NCI-H2227 (cell line): ENCODE results near the gene PNLIPRP2.

Source experiments
- DNase-seq: peaks from one replicate; lab custom pipeline; 2025; ENCODE audit not compliant: unreplicated experiment; lab: John Stamatoyannopoulos, UW

PNLIPRP2 gene

GRCh38 chr10:116612107-116612769 lies 8.5 kb upstream of the PNLIPRP2 start:
- no peak for DNase-seq

- DNase-seq: no peak
These were observed 7.3 kb upstream of the PNLIPRP2 start for GRCh38 chr10:116613471-116613870.

DNA sequence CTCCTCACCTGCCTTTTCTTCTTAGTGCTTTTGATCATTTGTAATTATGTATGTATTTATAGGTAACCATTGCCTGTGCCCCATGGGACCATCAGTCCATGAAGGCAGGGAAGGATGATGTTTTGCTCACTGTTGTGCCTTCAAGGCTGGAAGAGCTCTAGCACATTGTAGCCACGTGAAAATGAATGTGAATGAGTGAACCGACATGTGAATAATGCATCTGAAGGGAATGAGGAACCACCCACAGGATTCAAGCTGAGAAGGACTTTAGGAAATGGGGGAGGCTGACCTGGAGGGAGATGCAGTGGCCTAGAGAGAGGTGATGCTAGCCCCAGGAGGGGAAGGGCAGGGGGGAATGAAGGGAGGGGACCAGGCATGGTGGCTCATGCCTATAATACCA lies 6.0 kb upstream of the PNLIPRP2 start:
- DNase-seq: no peak

GRCh38 chr10:116615199-116615776 lies 5.5 kb upstream of the PNLIPRP2 start:
- DNase-seq: no peak

DNA sequence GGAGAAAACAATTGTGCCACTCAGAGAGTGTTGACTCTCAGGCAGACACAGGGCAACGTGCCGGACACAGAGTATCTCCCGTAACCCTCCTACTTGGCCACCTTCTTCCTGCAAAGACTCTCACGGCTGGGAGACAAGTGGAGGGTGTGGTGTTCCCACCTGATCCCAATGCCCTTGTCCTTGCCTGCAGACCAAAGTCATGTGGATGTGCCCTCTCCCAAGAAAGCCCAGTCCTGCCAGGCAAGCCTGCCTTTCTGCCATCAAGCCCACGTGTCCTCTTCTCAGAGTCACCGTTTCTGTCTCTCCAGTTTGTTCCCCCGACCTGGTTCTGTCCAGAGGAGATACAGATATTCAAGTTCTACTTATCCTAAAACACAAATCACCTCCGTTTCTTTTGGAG lies 723 bp downstream of the PNLIPRP2 start:
- no peak for DNase-seq

DNA sequence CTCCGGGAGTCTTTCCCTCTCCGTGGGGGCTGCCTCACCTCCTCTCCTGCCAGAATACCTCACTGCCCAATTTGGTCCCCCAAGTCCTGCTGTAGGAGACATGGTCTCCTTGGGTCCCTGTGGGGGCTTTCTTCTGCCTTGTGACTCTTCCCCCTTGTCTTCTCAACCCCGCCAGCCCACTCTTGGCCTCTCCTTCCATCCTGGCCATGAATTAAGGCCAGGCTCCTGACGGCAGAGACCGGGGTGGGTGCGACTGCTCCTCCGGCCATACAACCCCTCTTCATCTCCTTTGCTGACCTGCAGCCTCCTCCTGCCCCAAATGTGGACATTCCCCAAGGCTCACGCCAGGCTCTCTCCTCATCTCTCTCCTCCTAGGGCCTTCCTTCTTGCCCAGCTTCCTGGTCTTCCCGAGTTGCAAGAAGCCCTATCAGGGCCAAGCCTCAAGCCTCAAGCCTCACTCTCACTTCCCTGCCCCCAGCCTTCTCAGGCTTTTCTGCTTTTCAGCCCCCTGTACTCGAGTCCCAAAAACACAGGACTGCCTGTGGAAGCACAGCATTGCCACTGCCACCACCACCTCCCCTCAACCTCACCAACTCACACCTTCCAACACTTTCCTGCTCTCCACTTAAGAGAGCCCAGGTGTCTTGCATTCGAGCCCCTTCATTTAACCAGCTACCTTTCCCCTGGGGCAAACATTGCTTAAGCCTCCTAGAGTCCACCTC lies 1.3 kb downstream of the PNLIPRP2 start:
- DNase-seq: no peak

- no peak for DNase-seq
These were observed 5.1 kb downstream of the PNLIPRP2 start for GRCh38 chr10:116625845-116626244.

- no peak for DNase-seq
These were observed 6.1 kb downstream of the PNLIPRP2 start for GRCh38 chr10:116626815-116627214.

DNA sequence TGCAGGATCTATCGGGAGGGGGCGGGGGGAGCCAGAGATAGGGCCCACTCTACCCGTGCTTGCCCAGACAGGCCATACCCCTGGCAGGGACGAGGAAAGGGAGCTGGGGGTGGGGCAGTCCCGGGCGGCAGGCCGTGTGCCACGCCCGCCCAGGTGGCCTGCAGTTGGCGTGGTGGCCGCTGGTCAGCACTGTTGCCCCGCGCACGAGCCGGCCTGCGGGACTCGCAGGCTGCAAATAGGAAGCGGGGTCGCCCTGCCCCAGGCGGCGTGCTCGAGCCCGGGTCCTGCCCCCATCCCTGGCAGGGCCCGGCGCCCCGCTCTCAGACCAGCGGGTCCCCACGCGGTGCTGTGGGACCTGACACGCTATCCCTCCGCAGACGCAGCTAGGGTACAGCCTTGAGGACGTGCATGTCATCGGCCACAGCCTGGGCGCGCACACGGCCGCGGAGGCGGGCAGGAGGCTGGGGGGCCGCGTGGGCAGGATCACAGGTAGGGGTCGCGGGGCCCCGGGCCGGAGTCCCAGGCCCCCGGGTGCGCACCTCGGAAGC lies 6.7 kb downstream of the PNLIPRP2 start:
- DNase-seq: peak; percentile 56

GRCh38 chr10:116629340-116629739 lies 8.6 kb downstream of the PNLIPRP2 start:
- no peak for DNase-seq

GRCh38 chr10:116630020-116630419 lies 9.3 kb downstream of the PNLIPRP2 start:
- no peak for DNase-seq

GRCh38 chr10:116631871-116632295 lies 11.1 kb downstream of the PNLIPRP2 start:
- no peak for DNase-seq

GRCh38 chr10:116632596-116633215 lies 12.0 kb downstream of the PNLIPRP2 start:
- DNase-seq: peak; percentile 10

- DNase-seq: no peak
These were observed 12.5 kb downstream of the PNLIPRP2 start for GRCh38 chr10:116633216-116633600.

DNA sequence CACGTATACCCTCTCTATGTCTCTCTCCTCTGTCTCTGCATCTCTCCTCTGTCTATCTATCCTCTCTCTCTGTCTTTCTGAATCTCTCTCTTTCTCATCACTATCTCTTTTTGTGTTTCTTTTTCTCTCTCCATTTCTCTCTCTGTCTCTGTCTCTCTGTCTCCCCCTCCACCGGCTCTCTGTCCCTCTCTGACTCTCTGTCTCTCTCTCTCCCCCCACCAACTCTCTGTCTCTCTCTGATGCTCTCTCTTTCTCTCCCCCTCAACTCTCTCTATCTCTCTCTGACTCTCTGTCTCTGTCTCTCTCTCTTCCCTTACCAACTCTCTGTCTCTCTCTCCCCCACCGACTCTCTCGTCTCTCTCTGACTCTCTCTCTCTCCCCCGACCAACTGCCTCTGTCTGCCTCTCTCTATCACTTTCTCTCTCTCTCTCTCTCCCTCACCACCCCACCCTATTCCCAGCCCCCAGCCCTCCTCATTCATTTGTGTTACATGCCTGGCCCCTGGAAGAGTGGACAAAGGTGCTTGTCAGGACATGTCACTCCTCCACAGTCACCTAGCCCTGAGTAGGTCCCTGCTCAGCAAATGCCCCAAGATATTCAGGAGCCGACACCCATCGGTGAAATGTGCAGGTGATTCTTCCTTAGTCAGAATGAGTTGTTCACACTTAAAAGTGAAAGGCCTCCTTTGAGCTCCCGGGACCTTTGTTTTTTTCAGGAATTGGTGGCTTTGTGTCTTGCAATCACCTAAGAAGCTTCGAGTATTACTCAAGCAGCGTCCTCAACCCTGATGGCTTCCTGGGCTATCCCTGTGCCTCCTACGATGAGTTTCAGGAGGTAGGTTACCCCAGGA lies 13.6 kb downstream of the PNLIPRP2 start:
- no peak for DNase-seq

GRCh38 chr10:116636385-116636784 lies 15.6 kb downstream of the PNLIPRP2 start:
- no peak for DNase-seq

- DNase-seq: no peak
These were observed 16.2 kb downstream of the PNLIPRP2 start for GRCh38 chr10:116636976-116637375.

DNA sequence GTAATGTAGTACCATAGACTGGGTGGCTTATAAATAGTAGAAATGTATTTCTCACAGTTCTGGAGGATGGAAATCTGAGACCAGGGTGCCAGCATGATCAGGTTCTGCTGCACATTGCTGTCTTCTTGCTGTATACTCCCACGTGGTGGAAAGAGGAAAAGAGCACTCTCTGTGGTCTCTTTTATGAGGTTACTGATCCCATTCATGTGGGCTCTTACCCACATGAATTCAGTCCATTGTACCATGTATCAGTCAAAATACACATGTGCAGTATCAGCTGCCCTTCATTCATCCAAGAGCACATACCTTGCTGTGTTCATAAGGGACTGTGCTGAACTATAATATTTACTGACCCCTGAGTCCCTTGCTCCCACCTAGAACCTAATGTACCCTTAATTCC lies 17.1 kb downstream of the PNLIPRP2 start:
- no peak for DNase-seq

- DNase-seq: no peak
These were observed 25.7 kb downstream of the PNLIPRP2 start for GRCh38 chr10:116646502-116646901.

DNA sequence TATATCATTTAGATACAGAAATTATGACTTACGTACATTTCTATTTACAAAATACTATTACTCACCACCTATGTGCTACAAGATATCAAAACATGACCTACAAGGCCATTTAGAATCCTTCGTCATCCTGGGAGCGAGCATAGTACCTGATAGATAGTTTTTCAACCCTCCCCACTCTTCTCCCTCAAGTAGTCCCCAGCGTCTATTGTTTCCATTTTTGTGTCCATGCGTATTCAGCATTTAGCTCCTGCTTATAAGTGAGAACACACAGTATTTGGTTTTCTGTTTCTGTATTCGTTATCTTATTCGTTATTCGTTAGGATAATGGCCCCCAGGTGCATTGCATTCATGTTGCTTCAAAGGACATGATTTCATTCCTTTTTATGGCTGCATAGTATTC lies 28.1 kb downstream of the PNLIPRP2 start:
- no peak for DNase-seq

DNA sequence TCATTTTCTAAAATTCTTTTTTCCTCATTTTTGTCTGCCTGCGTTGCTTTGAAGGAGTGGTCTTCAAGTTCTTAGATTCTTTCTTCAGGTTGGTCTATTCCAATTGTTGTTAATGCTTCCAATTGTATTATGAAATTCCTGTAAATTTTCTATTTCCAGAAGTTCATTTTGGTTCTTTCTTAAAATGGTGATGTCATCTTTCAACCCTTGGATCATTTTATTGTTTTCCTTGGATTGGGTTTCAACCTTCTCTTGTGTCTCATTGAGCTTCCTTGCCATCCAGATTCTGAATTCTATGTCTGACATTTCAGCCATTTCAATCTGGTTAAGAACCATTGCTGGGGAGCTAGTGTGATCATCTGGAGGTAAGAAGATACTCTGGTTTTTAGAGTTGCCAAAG lies 33.1 kb downstream of the PNLIPRP2 start:
- DNase-seq: no peak
